DOHH2 (cell line): ENCODE results near the gene PLEKHM3.

ENCODE experiments used
- H3F3A ChIP-seq: fragments of 200-600 bp; sonication (generic), shearing (Covaris generic); 2 replicates; pipeline ENCODE4 v1.6.0; 2016; ENCODE audit warnings: antibody characterized with exemption, mild to moderate bottlenecking; ENCODE audit not compliant: control insufficient read depth, insufficient read depth
- H3K27ac ChIP-seq: fragments of 200-600 bp; sonication (generic); 2 replicates; pipeline ENCODE4 v1.5.1; 2014; ENCODE audit warnings: low read depth, mild to moderate bottlenecking, low read length, moderate library complexity
- H3K27me3 ChIP-seq: fragments of 200-600 bp; sonication (generic); 2 replicates; pipeline ENCODE4 v1.6.1; 2014; ENCODE audit warnings: mild to moderate bottlenecking, low read length, mixed read lengths; ENCODE audit not compliant: control insufficient read depth
- H3K36me3 ChIP-seq: fragments of 200-600 bp; sonication (generic); 2 replicates; pipeline ENCODE4 v1.6.1; 2014; ENCODE audit warnings: mild to moderate bottlenecking, low read length, moderate library complexity, mixed read lengths; ENCODE audit not compliant: control insufficient read depth
- H3K4me1 ChIP-seq: fragments of 200-600 bp; sonication (generic); 2 replicates; pipeline ENCODE4 v1.6.1; 2014; ENCODE audit warnings: mild to moderate bottlenecking, low read length, mixed read lengths; ENCODE audit not compliant: control insufficient read depth
- H3K4me2 ChIP-seq: fragments of 200-600 bp; sonication (generic); 2 replicates; pipeline ENCODE4 v1.6.0; 2014; ENCODE audit warnings: mild to moderate bottlenecking, low read length, moderate library complexity
- H3K4me3 ChIP-seq: fragments of 200-600 bp; sonication (generic); 2 replicates; pipeline ENCODE4 v1.5.1; 2014; ENCODE audit warnings: mild to moderate bottlenecking, low read length, mixed read lengths
- H3K79me2 ChIP-seq: fragments of 200-600 bp; sonication (generic); 2 replicates; pipeline ENCODE4 v1.6.1; 2014; ENCODE audit warnings: mild to moderate bottlenecking, low read length, mixed read lengths; ENCODE audit not compliant: control insufficient read depth
- H3K9me2 ChIP-seq: fragments of 200-600 bp; sonication (generic); replicated peaks from 2 replicates; pipeline ENCODE4 v1.6.1; 2014; ENCODE audit warnings: mild to moderate bottlenecking, low read length, mixed read lengths; ENCODE audit not compliant: control insufficient read depth
- H3K9me3 ChIP-seq: fragments of 200-600 bp; sonication (generic); 2 replicates; pipeline ENCODE4 v1.6.1; 2014; ENCODE audit warnings: antibody characterized with exemption, low read length, mixed read lengths; ENCODE audit not compliant: control insufficient read depth, insufficient read depth
- H4K20me1 ChIP-seq: fragments of 200-600 bp; sonication (generic); 2 replicates; pipeline ENCODE4 v1.6.0; 2014; ENCODE audit warnings: low read depth, mild to moderate bottlenecking, antibody characterized with exemption, low read length, moderate library complexity; ENCODE audit not compliant: control insufficient read depth, insufficient read depth
- CTCF ChIP-seq: fragments of 200-600 bp; sonication (generic); IDR thresholded peaks from one replicate; pipeline ENCODE4 v1.5.1; 2014; ENCODE audit warnings: antibody characterized with exemption, mild to moderate bottlenecking, low read depth, low read length; ENCODE audit not compliant: poor library complexity, severe bottlenecking
- EZH2phosphoT487 ChIP-seq: fragments of 200-600 bp; sonication (generic); IDR thresholded peaks from 2 replicates; pipeline ENCODE4 v1.6.1; 2017; ENCODE audit warnings: borderline replicate concordance, mild to moderate bottlenecking, antibody characterized with exemption, low read length, moderate library complexity, mixed read lengths

Gene PLEKHM3

GRCh38 chr2:207833251-207833751, 192.0 kb downstream of the PLEKHM3 start:
- no peaks in the 10 kb centered on the region for H3K4me1 ChIP-seq
- H3K4me3 ChIP-seq = no peak overlapping the region
- H4K20me1 ChIP-seq = 0 out of 2 replicates have a peak, but pooled peaks cover 3% of the 10 kb centered on the region
- H3F3A ChIP-seq = no peaks in the 10 kb centered on the region
- no peaks in the 10 kb centered on the region for H3K27me3 ChIP-seq
- H3K27ac ChIP-seq = no peak overlapping the region
- TF ChIP-seq EZH2phosphoT487 = no peak
- TF ChIP-seq CTCF = no peak
- H3K79me2 ChIP-seq = no peaks in the 10 kb centered on the region
- no peaks in the 10 kb centered on the region for H3K36me3 ChIP-seq
- H3K4me2 ChIP-seq = no peak overlapping the region
- H3K9me2 ChIP-seq = no peaks in the 10 kb centered on the region
- no peaks in the 10 kb centered on the region for H3K9me3 ChIP-seq

- no peak overlapping the region for H3K27ac ChIP-seq
- H3K36me3 ChIP-seq = no peaks in the 10 kb centered on the region
- H3K9me3 ChIP-seq = no peaks in the 10 kb centered on the region
- no peak for TF ChIP-seq CTCF
- TF ChIP-seq EZH2phosphoT487 = no peak
- H3K79me2 ChIP-seq = no peaks in the 10 kb centered on the region
- peaks cover 4% of the 10 kb centered on the region; the same call in 1 of the 2 replicates for H3K4me1 ChIP-seq
- H3K4me3 ChIP-seq = no peak overlapping the region
- no peak overlapping the region for H3K4me2 ChIP-seq
- H3K27me3 ChIP-seq = no peaks in the 10 kb centered on the region
- no peaks in the 10 kb centered on the region for H3K9me2 ChIP-seq
- H4K20me1 ChIP-seq = 0 out of 2 replicates have a peak, but pooled peaks cover 3% of the 10 kb centered on the region
- no peaks in the 10 kb centered on the region for H3F3A ChIP-seq
These were observed 193.6 kb downstream of the PLEKHM3 start for GRCh38 chr2:207831584-207832248.

- Histone ChIP-seq H3K4me2 (no peak overlapping the region), H3K4me1 (peaks cover 4% of the 10 kb centered on the region; the same call in 1 of the 2 replicates), H3K36me3 (no peaks in the 10 kb centered on the region), H3K9me2 (no peaks in the 10 kb centered on the region), H3K9me3 (no peaks in the 10 kb centered on the region), H3K79me2 (no peaks in the 10 kb centered on the region), H3K27me3 (no peaks in the 10 kb centered on the region), H3K27ac (no peak overlapping the region), H3K4me3 (no peak overlapping the region), H3F3A (no peaks in the 10 kb centered on the region), H4K20me1 (0 out of 2 replicates have a peak, but pooled peaks cover 3% of the 10 kb centered on the region)
- TF ChIP-seq EZH2phosphoT487 (no peak), CTCF (no peak)
These were observed 194.4 kb downstream of the PLEKHM3 start for GRCh38 chr2:207830778-207831438.
